Iris pigment epithelial cell (primary cell): ENCODE measurements around the gene KCNIP4.

Experiments
- DNase-seq: peaks from one replicate; pipeline ENCODE4 v3.0.0-alpha.2; 2011; ENCODE audit warnings: low read depth

The KCNIP4 gene

GRCh38 chr4:20944961-20945360 lies 1003.6 kb downstream of the KCNIP4 start:
- DNase-seq = no peak

DNA sequence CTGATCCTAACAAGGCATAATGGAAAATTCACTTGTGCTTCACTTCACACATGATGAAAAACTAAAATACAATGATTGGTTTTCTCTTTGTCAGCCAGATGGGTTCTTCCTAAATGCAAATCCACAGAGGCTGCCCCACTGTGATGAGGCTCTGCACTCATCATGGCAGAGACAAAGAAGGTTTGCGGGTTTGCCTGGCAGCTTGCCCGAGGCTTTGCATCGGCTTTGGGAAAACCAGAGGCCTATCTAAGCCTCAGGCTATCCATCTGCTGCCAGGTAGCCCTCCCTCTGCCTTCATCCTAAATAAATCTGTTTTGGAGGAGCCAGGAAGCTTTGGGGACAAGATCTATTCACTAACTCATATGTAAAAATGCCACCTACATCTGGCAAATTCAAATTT lies 1004.1 kb downstream of the KCNIP4 start:
- no peak for DNase-seq

DNA sequence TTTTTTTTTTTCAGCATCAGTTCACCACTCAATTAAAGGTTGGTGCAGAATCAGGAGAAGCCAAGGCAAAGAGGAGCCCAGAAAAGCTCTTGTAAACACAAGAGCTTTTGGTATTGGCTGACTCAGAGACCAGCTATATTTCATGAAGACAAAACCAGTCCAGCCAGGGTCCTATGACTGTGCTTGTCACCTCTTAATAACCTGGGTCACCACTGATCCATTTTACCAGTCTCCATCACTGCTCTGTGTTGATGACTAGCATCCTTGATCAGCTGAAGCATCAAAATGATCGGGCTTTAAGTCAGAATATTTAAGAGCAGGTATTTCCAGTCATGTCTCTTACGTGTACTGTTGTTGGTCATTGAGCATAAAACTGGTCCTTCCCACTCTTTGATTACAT lies 1010.4 kb downstream of the KCNIP4 start:
- DNase-seq = no peak

- DNase-seq = peak; percentile 44
Observed at GRCh38 chr4:20926529-20926928, 1022.0 kb downstream of the KCNIP4 start.

DNA sequence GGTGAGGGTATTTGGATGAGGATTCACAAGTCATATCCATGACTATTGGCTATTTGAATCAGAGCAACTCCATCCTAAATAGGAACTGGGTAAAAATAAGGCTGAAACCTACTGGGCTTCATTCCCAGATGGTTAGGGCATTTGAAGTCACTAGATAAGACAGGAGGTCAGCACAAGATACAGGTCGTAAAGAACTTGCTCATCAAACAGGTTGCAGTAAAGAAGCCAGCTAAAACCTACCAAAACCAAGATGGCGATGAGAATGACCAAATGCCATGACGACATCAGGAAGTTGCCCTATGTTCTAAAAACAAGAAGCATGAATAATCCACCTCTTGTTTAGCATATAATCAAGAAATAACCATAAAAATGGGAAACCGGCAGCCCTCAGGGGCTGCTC lies 1023.4 kb downstream of the KCNIP4 start:
- no peak for DNase-seq

- no peak for DNase-seq
Observed at GRCh38 chr4:20922962-20923361, 1025.6 kb downstream of the KCNIP4 start.

DNA sequence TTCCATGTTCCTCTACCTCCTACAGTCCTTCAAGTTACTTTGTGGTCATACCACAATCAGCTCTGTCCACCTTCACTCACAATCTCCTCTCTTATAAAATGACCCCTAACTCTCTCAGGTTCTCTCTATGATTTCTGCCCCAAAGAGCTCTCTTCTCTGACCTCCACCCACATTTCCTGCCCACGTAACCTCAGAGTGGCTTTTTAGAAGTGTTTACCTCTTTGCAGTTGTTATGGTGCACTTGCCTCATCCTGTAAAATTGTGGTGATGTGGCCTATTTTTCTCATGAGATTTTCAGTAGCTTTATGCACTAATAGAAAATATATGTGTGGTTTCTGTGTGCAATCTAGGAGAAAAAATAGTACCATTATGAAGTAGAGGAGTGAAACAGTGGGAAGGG lies 1032.5 kb downstream of the KCNIP4 start:
- peak; percentile 77 for DNase-seq

- no peak for DNase-seq
Observed at GRCh38 chr4:20904966-20905365, 1043.6 kb downstream of the KCNIP4 start.

DNA sequence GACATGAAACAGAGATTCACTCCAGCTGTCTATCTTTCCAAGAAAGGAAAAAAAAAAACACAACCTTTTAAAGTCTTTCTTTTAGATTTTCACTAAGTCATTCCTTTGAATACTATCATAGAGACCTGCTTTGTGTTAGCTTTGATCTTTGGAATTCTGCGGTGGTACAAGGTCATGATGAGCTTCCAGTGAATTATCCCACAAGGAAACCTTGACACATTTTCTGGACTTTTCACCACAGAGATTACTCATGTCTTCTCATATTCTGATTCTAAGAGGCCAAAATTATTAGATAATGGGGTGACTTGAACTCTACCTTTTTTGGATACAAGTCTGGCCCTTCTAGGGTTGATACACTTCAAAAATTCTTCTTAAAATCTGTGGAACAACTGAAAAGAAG lies 1046.7 kb downstream of the KCNIP4 start:
- DNase-seq = peak; percentile 17

DNA sequence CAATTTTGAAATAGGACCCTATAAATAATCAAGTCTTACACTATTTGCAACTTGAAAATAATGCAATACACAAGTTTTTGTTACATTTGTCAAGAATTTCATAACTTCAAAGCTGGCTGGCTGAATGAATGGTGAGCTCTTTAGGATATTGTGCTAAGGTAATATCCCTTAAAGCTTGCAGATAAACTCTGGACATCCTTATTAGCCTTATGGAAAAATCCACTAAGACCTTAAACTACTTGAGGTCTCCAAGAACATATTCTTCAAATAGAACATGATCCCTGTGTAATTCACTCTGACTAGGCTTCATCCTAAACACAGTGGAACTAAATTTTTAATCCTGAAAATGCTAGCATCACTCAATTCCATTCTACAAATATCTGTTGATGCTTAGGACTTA lies 1049.0 kb downstream of the KCNIP4 start:
- no peak for DNase-seq

DNA sequence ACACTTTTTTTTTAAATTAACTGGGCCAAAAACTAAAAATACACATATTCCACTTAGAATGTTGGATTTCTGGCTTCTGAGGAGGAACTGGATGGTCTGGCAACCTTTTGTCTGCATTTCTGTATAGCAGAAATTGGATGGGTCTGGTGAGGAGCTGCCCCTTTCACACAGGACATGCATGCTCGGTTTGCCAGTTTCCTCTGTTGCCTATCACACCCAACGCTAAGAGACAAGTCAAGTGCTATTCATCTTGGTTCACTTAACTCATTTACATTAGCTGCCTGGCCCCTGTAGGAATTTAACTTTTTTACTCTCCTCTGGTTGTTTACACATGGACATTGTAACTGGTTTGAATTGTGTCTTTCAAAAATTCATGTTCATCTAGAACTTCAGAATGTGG lies 1052.6 kb downstream of the KCNIP4 start:
- DNase-seq = no peak

DNA sequence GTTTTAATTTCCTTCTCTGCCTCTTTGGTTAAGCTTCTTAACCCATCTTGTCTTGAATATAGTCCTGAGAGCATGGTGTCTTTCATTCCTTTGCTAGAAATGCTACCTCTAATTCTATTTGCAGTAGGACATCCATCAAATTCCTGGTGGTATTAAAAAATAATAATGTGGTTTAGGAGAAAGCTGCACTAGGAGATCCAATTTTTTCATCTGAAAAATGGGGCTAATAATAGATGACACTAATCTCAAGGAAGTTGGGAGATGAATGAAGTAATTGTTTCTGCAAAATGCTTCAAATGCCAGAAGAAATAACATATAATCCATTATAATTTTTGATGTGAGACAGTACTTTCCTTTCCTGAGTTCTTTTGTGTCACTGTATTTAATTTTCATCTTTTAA lies 1053.4 kb downstream of the KCNIP4 start:
- no peak for DNase-seq

- DNase-seq = peak; percentile 9
Observed at GRCh38 chr4:20890761-20891160, 1057.8 kb downstream of the KCNIP4 start.

GRCh38 chr4:20889901-20890300 lies 1058.7 kb downstream of the KCNIP4 start:
- no peak for DNase-seq

GRCh38 chr4:20883677-20884076 lies 1064.9 kb downstream of the KCNIP4 start:
- no peak for DNase-seq

DNA sequence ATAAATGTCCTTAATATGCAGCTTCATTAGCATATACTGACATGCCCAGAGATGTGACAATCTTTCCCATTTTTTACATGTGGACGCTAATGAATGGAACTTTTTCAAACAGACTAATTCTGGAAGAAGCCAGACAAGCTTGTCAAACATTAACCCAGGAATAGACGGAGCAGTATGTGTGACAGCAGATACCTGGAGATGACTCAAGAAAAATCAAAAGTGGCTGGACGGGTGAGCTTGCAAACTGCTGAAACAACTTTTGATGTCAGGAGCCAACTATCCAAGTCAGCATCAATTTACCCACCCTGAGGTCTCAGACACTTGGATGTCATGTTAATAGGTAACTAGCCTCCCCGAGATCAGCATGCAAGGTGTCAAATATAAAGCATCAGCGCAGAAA lies 1065.3 kb downstream of the KCNIP4 start:
- DNase-seq = no peak

DNA sequence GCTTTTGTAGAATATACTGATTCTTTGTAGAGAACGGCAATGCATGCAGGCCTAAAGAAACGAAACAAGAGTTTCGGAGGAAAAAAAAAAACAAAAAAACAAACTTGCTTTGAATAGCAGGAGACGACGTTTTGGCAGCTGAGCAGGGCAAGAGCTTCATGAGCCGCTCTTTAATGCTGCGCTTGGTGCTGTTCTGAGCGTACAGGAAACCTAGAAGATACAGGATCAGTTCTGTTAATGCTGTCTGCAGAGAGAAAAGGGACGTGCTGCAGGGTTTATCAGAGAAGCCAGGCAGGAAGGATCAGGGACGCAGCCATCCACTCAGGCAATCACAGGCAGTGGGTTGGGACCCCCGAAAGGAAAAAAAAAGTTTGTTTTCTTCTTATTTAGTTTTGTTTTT lies 1066.1 kb downstream of the KCNIP4 start:
- peak; percentile 28 for DNase-seq

- no peak for DNase-seq
Observed at GRCh38 chr4:20881658-20882057, 1066.9 kb downstream of the KCNIP4 start.

- DNase-seq = no peak
Observed at GRCh38 chr4:20878806-20879205, 1069.8 kb downstream of the KCNIP4 start.

GRCh38 chr4:20870436-20870835 lies 1078.1 kb downstream of the KCNIP4 start:
- no peak for DNase-seq

GRCh38 chr4:20868108-20868507 lies 1080.5 kb downstream of the KCNIP4 start:
- DNase-seq = no peak

DNA sequence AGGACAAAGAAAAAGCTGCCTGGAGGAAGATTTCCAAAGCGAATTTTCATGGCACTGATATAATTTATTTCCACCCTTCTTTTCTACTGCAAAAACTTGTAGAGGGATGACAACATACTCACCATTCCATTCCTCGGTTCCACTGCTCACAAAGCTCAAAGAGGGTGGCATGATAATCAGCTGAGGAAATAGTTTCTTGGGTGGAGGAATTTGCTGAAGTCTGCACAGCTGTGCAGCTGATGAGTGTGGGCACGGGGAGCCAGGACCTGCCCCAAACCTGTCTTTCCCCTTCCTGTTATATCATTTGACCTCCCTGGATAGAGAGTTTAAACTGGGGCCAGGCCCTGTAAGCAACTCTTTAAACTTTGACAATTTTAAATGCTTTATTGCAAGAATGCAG lies 1087.7 kb downstream of the KCNIP4 start:
- no peak for DNase-seq

GRCh38 chr4:20859097-20859781 lies 1089.3 kb downstream of the KCNIP4 start:
- no peak for DNase-seq

DNA sequence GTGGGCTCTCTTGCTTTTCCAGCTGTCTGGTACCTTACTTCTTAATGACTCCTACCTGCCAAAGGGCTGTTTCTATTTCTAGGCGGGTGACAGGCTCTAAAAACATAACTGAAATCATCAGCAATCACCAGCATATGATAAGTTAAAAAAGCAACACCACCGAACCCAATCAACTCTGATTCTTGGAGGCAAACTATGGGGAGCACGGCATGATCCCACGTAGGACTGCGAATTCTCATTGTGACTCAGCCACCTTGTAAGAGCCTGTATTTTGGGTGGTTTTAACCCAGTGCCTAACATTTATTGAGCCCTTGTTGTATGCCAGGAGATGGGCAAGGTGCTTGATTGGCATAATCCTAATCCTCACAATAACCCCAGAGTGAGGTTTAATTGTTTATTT lies 1091.5 kb downstream of the KCNIP4 start:
- DNase-seq = no peak
